GM23248 (cell line): ENCODE measurements around the gene ELF2. TPM values are rescaled to one million over a fixed set of nuclear protein-coding genes. Genes with fewer than 3 reads are reported as not detected.

Experiments used
- DNase-seq: peaks from one replicate; pipeline ENCODE4 v3.0.0-alpha.2; 2015
- H2AFZ ChIP-seq: fragments of 200-600 bp; sonication (generic); 2 replicates; pipeline ENCODE4 v1.6.1; 2016; ENCODE audit warnings: antibody characterized with exemption
- H3F3A ChIP-seq: fragments of 200-600 bp; sonication (generic); 2 replicates; pipeline ENCODE4 v1.6.1; 2016; ENCODE audit warnings: mild to moderate bottlenecking, antibody characterized with exemption, mixed run types; ENCODE audit not compliant: insufficient read depth
- H3K27ac ChIP-seq: fragments of 200-600 bp; sonication (generic); 2 replicates; pipeline ENCODE4 v1.5.1; 2016; ENCODE audit warnings: mild to moderate bottlenecking
- H3K27me3 ChIP-seq: fragments of 200-600 bp; sonication (generic); replicated peaks from 2 replicates; pipeline ENCODE4 v1.6.1; 2016; ENCODE audit warnings: mild to moderate bottlenecking; ENCODE audit not compliant: insufficient read depth
- H3K36me3 ChIP-seq: fragments of 200-600 bp; sonication (generic); 2 replicates; pipeline ENCODE4 v1.6.1; 2016; ENCODE audit warnings: low read depth, mild to moderate bottlenecking
- H3K4me1 ChIP-seq: fragments of 200-600 bp; sonication (generic); 2 replicates; pipeline ENCODE4 v1.6.1; 2016; ENCODE audit warnings: mild to moderate bottlenecking; ENCODE audit not compliant: insufficient read depth
- H3K4me2 ChIP-seq: fragments of 200-600 bp; sonication (generic); one replicate; pipeline ENCODE4 v1.6.1; 2016; ENCODE audit warnings: mild to moderate bottlenecking; ENCODE audit not compliant: unreplicated experiment
- H3K4me3 ChIP-seq: fragments of 200-600 bp; sonication (generic); 2 replicates; pipeline ENCODE4 v1.5.1; 2016; ENCODE audit warnings: mild to moderate bottlenecking
- H3K79me2 ChIP-seq: fragments of 200-600 bp; sonication (generic); 2 replicates; pipeline ENCODE4 v1.6.1; 2016; ENCODE audit warnings: mild to moderate bottlenecking; ENCODE audit not compliant: insufficient read depth
- H3K9ac ChIP-seq: fragments of 200-600 bp; sonication (generic); 2 replicates; pipeline ENCODE4 v1.6.1; 2016; ENCODE audit warnings: mild to moderate bottlenecking
- H3K9me2 ChIP-seq: fragments of 200-600 bp; sonication (generic); 2 replicates; pipeline ENCODE4 v1.6.1; 2016; ENCODE audit warnings: mixed run types, mild to moderate bottlenecking, moderate library complexity; ENCODE audit not compliant: insufficient read depth
- H3K9me3 ChIP-seq: fragments of 200-600 bp; sonication (generic); one replicate; pipeline ENCODE4 v1.6.1; 2017; ENCODE audit warnings: low read depth
- H4K20me1 ChIP-seq: fragments of 200-600 bp; sonication (generic); 2 replicates; pipeline ENCODE4 v1.6.0; 2016; ENCODE audit not compliant: insufficient read depth
- EZH2 ChIP-seq: fragments of 200-600 bp; sonication (generic); IDR thresholded peaks from 2 replicates; pipeline ENCODE4 v1.6.1; 2018; ENCODE audit warnings: antibody characterized with exemption, mild to moderate bottlenecking; ENCODE audit not compliant: insufficient read depth, poor library complexity, severe bottlenecking
- EZH2phosphoT487 ChIP-seq: fragments of 200-600 bp; sonication (generic); IDR thresholded peaks from 2 replicates; pipeline ENCODE4 v1.6.1; 2018; ENCODE audit warnings: antibody characterized with exemption, moderate library complexity, mild to moderate bottlenecking, low read depth; ENCODE audit not compliant: insufficient read depth
- WGBS, 2 experiments: methylation state at CpG; one replicate each; pipeline ENCODE4 v1.1.6; 2015 to 2017; ENCODE audit warnings: low lambda C conversion rate in 2 of 2, low coverage in 1 of 2; ENCODE audit errors: missing lambda C conversion rate in 2 of 2; 5-methylcytosine and 5-hydroxymethylcytosine counted together
- in situ Hi-C: fragments of 300-500 bp; cut with MboI; formaldehyde crosslinking; loops from 2 replicates; pipeline ENCODE4 v1.15.0; 2020
- polyA plus RNA-seq: library from polyadenylated mRNA; unstranded; fragments of >200 nt; fragmentation: Nextera tagmentation; extraction: Ambion mirVana; gene quantifications from 2 replicates; pipeline ENCODE4 v1.2.1, GENCODE V29; 2016
- total RNA-seq: library from RNA; depleted of rRNA; stranded (reverse); fragments of >200 nt; shearing (Covaris generic); gene quantifications from 2 replicates; pipeline ENCODE4 v1.2.3, GENCODE V29; 2014

ELF2 gene
- total and polyA plus RNA-seq, 2 experiments from 2014 or later, result 18.8 to 34.5 TPM

DNA sequence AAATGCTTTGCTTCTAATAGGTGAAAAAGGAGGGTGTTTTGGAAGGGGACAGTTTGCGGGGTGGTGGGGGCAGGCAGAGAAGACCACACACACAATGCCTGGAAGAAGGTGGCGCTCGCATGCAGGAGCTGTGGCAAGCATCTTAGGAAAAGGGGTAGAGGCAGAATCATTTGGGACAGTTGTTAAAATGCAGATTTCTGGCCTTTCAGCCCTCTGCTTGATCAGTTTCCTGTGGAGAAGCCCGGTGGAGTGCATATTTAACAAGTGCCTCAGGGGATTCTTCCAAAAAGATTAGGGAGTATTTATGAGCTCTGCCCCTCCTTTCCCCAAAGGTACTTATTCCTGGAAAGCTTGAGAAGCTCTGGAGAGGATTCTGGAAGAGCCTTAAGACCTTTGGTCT, 156.6 kb downstream of the ELF2 start:
- no peak for TF ChIP-seq EZH2phosphoT487
- TF ChIP-seq EZH2, result no peak
- Histone ChIP-seq H4K20me1 (peaks cover 7% of the 10 kb centered on the region; the same call in 1 of the 2 replicates), H3K9me3 (no peaks in the 10 kb centered on the region), H3K9ac (no peak overlapping the region), H3K79me2 (peaks cover 93% of the 10 kb centered on the region), H3K9me2 (no peaks in the 10 kb centered on the region), H3K36me3 (no peaks in the 10 kb centered on the region), H3K4me1 (peaks cover 30% of the 10 kb centered on the region), H3K4me3 (no peak overlapping the region), H3F3A (peaks cover 25% of the 10 kb centered on the region), H3K4me2 (no peak overlapping the region), H3K27ac (no peak overlapping the region), H2AFZ (no peak overlapping the region), H3K27me3 (no peaks in the 10 kb centered on the region)
- no peak for DNase-seq
- in situ Hi-C loops, result no loop called here
- WGBS, 2 experiments, result 76 to 92% methylated on average over 3 to 4 of the region's 4 CpGs

- in situ Hi-C loops, result no loop called here
- Histone ChIP-seq H3K27ac (peak overlapping the region; percentile 30), H3K4me3 (no peak overlapping the region)
Measured at GRCh38 chr4:139018971-139019758, 157.9 kb downstream of the ELF2 start.

DNA sequence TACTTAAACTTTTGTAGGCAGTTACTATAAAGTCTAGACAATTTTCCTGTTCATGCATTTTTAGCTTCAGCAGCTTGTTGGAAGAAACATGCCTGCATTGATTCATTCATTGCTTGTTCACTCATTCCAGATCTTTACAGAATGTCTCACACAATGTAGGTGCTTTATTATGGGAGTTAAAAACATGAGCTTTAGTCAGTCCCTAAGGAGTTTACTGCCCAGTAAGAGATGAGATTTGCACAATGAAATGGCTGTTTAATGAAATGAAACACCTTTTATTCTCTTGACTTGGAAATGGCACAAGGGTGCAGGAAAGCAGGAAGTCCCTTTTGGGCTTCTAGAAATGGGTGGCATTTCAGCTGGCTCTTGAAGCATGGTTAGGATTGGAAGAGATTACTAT, 158.5 kb downstream of the ELF2 start:
- DNase-seq, result peak; percentile 65
- H3K4me3 ChIP-seq, result peak overlapping the region; percentile 28
- no peak overlapping the region for H2AFZ ChIP-seq
- H3F3A ChIP-seq, result peaks cover 41% of the 10 kb centered on the region
- no peaks in the 10 kb centered on the region for H3K9me2 ChIP-seq
- H3K27me3 ChIP-seq, result no peaks in the 10 kb centered on the region
- no peaks in the 10 kb centered on the region for H3K9me3 ChIP-seq
- 0 out of 2 replicates have a peak overlapping the region, but pooled peaks have one; percentile 6 for H3K9ac ChIP-seq
- H3K36me3 ChIP-seq, result no peaks in the 10 kb centered on the region
- peaks cover 7% of the 10 kb centered on the region; the same call in 1 of the 2 replicates for H4K20me1 ChIP-seq
- H3K79me2 ChIP-seq, result peaks cover 74% of the 10 kb centered on the region
- no peak for TF ChIP-seq EZH2
- TF ChIP-seq EZH2phosphoT487, result no peak
- H3K27ac ChIP-seq, result peak overlapping the region; percentile 30
- in situ Hi-C loops, result no loop called here
- H3K4me1 ChIP-seq, result peaks cover 46% of the 10 kb centered on the region
- peak overlapping the region; percentile 47 for H3K4me2 ChIP-seq

More at GRCh38 chr4:139018971-139019758, 157.9 kb downstream of the ELF2 start:
- H3K27me3 ChIP-seq, result no peaks in the 10 kb centered on the region
- H3K9me2 ChIP-seq, result no peaks in the 10 kb centered on the region
- H3K4me2 ChIP-seq, result peak overlapping the region; percentile 47
- peaks cover 7% of the 10 kb centered on the region; the same call in 1 of the 2 replicates for H4K20me1 ChIP-seq
- TF ChIP-seq EZH2 (no peak), EZH2phosphoT487 (no peak)
- H3K79me2 ChIP-seq, result peaks cover 80% of the 10 kb centered on the region
- 26 to 31% methylated on average over 10 of the region's 10 CpGs for WGBS, 2 experiments
- H3K4me1 ChIP-seq, result peaks cover 40% of the 10 kb centered on the region
- no peaks in the 10 kb centered on the region for H3K36me3 ChIP-seq
- peaks cover 34% of the 10 kb centered on the region for H3F3A ChIP-seq
- H3K9ac ChIP-seq, result no peak overlapping the region
- no peaks in the 10 kb centered on the region for H3K9me3 ChIP-seq
- peak; percentile 66 for DNase-seq
- H2AFZ ChIP-seq, result no peak overlapping the region

DNA sequence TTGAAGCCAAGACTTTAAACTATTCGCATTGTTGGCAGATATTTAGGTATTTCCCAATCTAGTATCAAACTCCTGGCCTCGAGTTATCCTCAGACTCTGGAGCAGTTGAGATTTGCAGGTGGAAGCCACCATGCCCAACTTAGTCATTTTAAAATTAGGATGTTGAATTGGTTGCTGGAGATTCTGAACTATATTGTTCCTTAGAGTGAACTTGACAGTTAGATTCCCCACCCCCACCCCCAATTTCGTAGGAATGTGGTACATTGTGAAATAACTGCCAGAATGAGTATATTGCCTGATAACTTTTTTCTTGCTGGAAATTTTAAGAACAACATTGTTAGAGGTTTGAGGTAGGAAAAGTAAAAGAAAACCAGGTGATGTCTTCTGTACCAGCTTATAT, 159.2 kb downstream of the ELF2 start:
- Histone ChIP-seq H4K20me1 (peaks cover 7% of the 10 kb centered on the region; the same call in 1 of the 2 replicates), H3K79me2 (peaks cover 67% of the 10 kb centered on the region), H3K9me2 (no peaks in the 10 kb centered on the region), H3K4me2 (peak overlapping the region; percentile 47), H3K27me3 (no peaks in the 10 kb centered on the region), H3K9ac (0 out of 2 replicates have a peak overlapping the region, but pooled peaks have one; percentile 6), H3K4me3 (peak overlapping the region; percentile 28), H3K9me3 (no peaks in the 10 kb centered on the region), H3K36me3 (no peaks in the 10 kb centered on the region), H3K27ac (peak overlapping the region; percentile 30; the same call in 1 of the 2 replicates), H3K4me1 (peaks cover 46% of the 10 kb centered on the region), H3F3A (peaks cover 41% of the 10 kb centered on the region), H2AFZ (no peak overlapping the region)
- DNase-seq, result peak; percentile 31
- TF ChIP-seq EZH2phosphoT487 (no peak), EZH2 (no peak)
- WGBS, 2 experiments, result 43 to 53% methylated on average over 3 of the region's 3 CpGs
- in situ Hi-C loops, result no loop called here
